ENCODE results near the gene DAAM2. TPM values are rescaled to one million over a fixed set of nuclear protein-coding genes. Genes with fewer than 3 reads are reported as not detected.

DAAM2 gene
- polyA plus RNA-seq, 4 donors: 0.89 to 12.9 (median 7.6) TPM

GRCh38 chr6:39914239-39914638 is 122.1 kb downstream of the DAAM2 start:
- Histone ChIP-seq H3K27ac (ENCODE audit: low read depth in 1 of 3, low read length in 2 of 3) (no peak overlapping the region), H3K4me1 (ENCODE audit: control insufficient read depth in 3 of 3, insufficient read depth in 2 of 3, low read depth in 1 of 3, low read length in 2 of 3) (peaks cover 0 to 2% (median 2%) of the 10 kb centered on the region in 3 donors), H3K36me3 (ENCODE audit: control insufficient read depth in 3 of 3, insufficient read depth in 2 of 3, low read depth in 1 of 3, low read length in 3 of 3) (peaks cover 0 to 58% (median 19%) of the 10 kb centered on the region in 3 donors), H3K4me3 (ENCODE audit: low read depth in 1 of 3, low read length in 3 of 3) (no peak overlapping the region), H3K27me3 (ENCODE audit: control insufficient read depth in 3 of 3, insufficient read depth in 3 of 3, low read length in 3 of 3) (no peaks in the 10 kb centered on the region), H3K9me3 (ENCODE audit: control insufficient read depth in 2 of 2, insufficient read depth in 1 of 2, low read depth in 1 of 2, low read length in 1 of 2) (no peaks in the 10 kb centered on the region)
- FAIRE-seq: no peak
- 74 to 95% (median 92%) methylated on average over 3 of the region's 3 CpGs for WGBS, 3 donors
- no peak for DNase-seq

DNA sequence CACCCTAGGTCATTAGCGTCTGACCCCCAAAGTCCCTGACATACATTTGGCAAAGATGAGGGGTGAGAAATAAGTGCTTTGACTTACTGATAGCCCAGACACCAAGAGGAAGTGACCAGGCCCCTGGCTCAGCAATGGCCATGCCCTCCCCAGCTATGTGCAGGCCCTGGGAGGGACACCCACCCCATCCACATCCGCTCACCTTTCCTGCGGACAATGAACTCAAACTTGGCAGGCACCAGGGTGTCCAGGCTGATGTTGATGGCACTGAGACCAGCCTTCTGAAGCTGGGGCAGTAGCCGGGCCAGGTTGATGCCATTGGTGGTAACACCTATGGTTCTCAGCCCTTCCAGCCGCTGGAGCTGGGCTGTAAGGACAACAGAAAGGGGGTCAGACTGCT is 123.7 kb downstream of the DAAM2 start:
- no peak for FAIRE-seq
- H3K4me3 ChIP-seq (ENCODE audit: low read depth in 1 of 3, low read length in 3 of 3): no peak overlapping the region
- no peak overlapping the region for H3K27ac ChIP-seq (ENCODE audit: low read depth in 1 of 3, low read length in 2 of 3)
- H3K9me3 ChIP-seq (ENCODE audit: control insufficient read depth in 2 of 2, insufficient read depth in 1 of 2, low read depth in 1 of 2, low read length in 1 of 2): no peaks in the 10 kb centered on the region
- WGBS, 3 donors: 90 to 97% (median 96%) methylated on average over 5 of the region's 5 CpGs
- no peaks in the 10 kb centered on the region for H3K27me3 ChIP-seq (ENCODE audit: control insufficient read depth in 3 of 3, insufficient read depth in 3 of 3, low read length in 3 of 3)
- H3K36me3 ChIP-seq (ENCODE audit: control insufficient read depth in 3 of 3, insufficient read depth in 2 of 3, low read depth in 1 of 3, low read length in 3 of 3): peaks cover 0 to 50% (median 19%) of the 10 kb centered on the region in 3 donors
- H3K4me1 ChIP-seq (ENCODE audit: control insufficient read depth in 3 of 3, insufficient read depth in 2 of 3, low read depth in 1 of 3, low read length in 2 of 3): peaks cover 0 to 2% (median 2%) of the 10 kb centered on the region in 3 donors
- DNase-seq: no peak

- FAIRE-seq: no peak
- H3K36me3 ChIP-seq (ENCODE audit: control insufficient read depth in 3 of 3, insufficient read depth in 2 of 3, low read depth in 1 of 3, low read length in 3 of 3): peaks cover 0 to 46% (median 19%) of the 10 kb centered on the region in 3 donors
- 74 to 78% (median 75%) methylated on average over 4 of the region's 4 CpGs for WGBS, 3 donors
- H3K27me3 ChIP-seq (ENCODE audit: control insufficient read depth in 3 of 3, insufficient read depth in 3 of 3, low read length in 3 of 3): no peaks in the 10 kb centered on the region
- H3K4me1 ChIP-seq (ENCODE audit: control insufficient read depth in 3 of 3, insufficient read depth in 2 of 3, low read depth in 1 of 3, low read length in 2 of 3): peaks cover 0 to 2% (median 2%) of the 10 kb centered on the region in 3 donors
- H3K9me3 ChIP-seq (ENCODE audit: control insufficient read depth in 2 of 2, insufficient read depth in 1 of 2, low read depth in 1 of 2, low read length in 1 of 2): no peaks in the 10 kb centered on the region
- DNase-seq: no peak
- no peak overlapping the region for H3K4me3 ChIP-seq (ENCODE audit: low read depth in 1 of 3, low read length in 3 of 3)
- H3K27ac ChIP-seq (ENCODE audit: low read depth in 1 of 3, low read length in 2 of 3): no peak overlapping the region
These were observed 125.2 kb downstream of the DAAM2 start for GRCh38 chr6:39917329-39917728.

GRCh38 chr6:39917981-39918380 is 125.8 kb downstream of the DAAM2 start:
- no peak overlapping the region for H3K4me3 ChIP-seq (ENCODE audit: low read depth in 1 of 3, low read length in 3 of 3)
- H3K9me3 ChIP-seq (ENCODE audit: control insufficient read depth in 2 of 2, insufficient read depth in 1 of 2, low read depth in 1 of 2, low read length in 1 of 2): no peaks in the 10 kb centered on the region
- 30 to 62% (median 39%) methylated on average over 3 of the region's 3 CpGs for WGBS, 3 donors
- no peak overlapping the region for H3K27ac ChIP-seq (ENCODE audit: low read depth in 1 of 3, low read length in 2 of 3)
- peaks cover 0 to 4% (median 2%) of the 10 kb centered on the region in 3 donors for H3K4me1 ChIP-seq (ENCODE audit: control insufficient read depth in 3 of 3, insufficient read depth in 2 of 3, low read depth in 1 of 3, low read length in 2 of 3)
- DNase-seq (no peak), FAIRE-seq (no peak)
- no peaks in the 10 kb centered on the region for H3K27me3 ChIP-seq (ENCODE audit: control insufficient read depth in 3 of 3, insufficient read depth in 3 of 3, low read length in 3 of 3)
- peaks cover 0 to 46% (median 16%) of the 10 kb centered on the region in 3 donors for H3K36me3 ChIP-seq (ENCODE audit: control insufficient read depth in 3 of 3, insufficient read depth in 2 of 3, low read depth in 1 of 3, low read length in 3 of 3)

GRCh38 chr6:39918831-39919230 is 126.7 kb downstream of the DAAM2 start:
- peaks cover 0 to 47% (median 12%) of the 10 kb centered on the region in 3 donors for H3K36me3 ChIP-seq (ENCODE audit: control insufficient read depth in 3 of 3, insufficient read depth in 2 of 3, low read depth in 1 of 3, low read length in 3 of 3)
- H3K4me1 ChIP-seq (ENCODE audit: control insufficient read depth in 3 of 3, insufficient read depth in 2 of 3, low read depth in 1 of 3, low read length in 2 of 3): peaks cover 4 to 9% (median 8%) of the 10 kb centered on the region in 3 donors
- no peaks in the 10 kb centered on the region for H3K27me3 ChIP-seq (ENCODE audit: control insufficient read depth in 3 of 3, insufficient read depth in 3 of 3, low read length in 3 of 3)
- no peak for DNase-seq
- H3K9me3 ChIP-seq (ENCODE audit: control insufficient read depth in 2 of 2, insufficient read depth in 1 of 2, low read depth in 1 of 2, low read length in 1 of 2): no peaks in the 10 kb centered on the region
- H3K27ac ChIP-seq (ENCODE audit: low read depth in 1 of 3, low read length in 2 of 3): no peak overlapping the region
- 79 to 87% (median 84%) methylated on average over 5 of the region's 5 CpGs for WGBS, 3 donors
- H3K4me3 ChIP-seq (ENCODE audit: low read depth in 1 of 3, low read length in 3 of 3): no peak overlapping the region
- FAIRE-seq: no peak

DNA sequence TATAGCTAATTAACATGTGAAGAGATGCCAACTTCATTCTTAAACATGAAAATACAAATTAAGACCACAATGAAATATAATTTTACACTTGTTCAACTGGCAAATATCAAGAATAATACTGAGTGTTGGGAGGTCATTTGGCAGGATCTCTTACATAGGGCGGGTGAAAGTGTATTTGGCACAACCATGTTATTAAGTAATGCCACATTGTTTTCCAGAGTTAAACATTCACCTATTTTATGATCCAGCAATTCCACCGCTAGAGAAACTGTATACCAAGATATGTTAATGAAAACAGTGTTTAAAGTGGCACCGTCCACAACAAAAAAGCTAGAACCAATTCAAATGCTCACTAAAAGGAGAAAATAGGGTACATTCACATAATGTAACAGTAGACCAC is 128.0 kb downstream of the DAAM2 start:
- 21 to 55% (median 38%) methylated on average over 3 of the region's 3 CpGs for WGBS, 3 donors
- FAIRE-seq (peak; percentile 82), DNase-seq (peak; percentile 69 to 86)
- H3K27ac ChIP-seq (ENCODE audit: low read depth in 1 of 3, low read length in 2 of 3): no peak overlapping the region
- H3K9me3 ChIP-seq (ENCODE audit: control insufficient read depth in 2 of 2, insufficient read depth in 1 of 2, low read depth in 1 of 2, low read length in 1 of 2): no peaks in the 10 kb centered on the region
- H3K4me3 ChIP-seq (ENCODE audit: low read depth in 1 of 3, low read length in 3 of 3): no peak overlapping the region
- H3K4me1 ChIP-seq (ENCODE audit: control insufficient read depth in 3 of 3, insufficient read depth in 2 of 3, low read depth in 1 of 3, low read length in 2 of 3): peaks cover 7 to 15% (median 9%) of the 10 kb centered on the region in 3 donors
- H3K36me3 ChIP-seq (ENCODE audit: control insufficient read depth in 3 of 3, insufficient read depth in 2 of 3, low read depth in 1 of 3, low read length in 3 of 3): peaks cover under 1 to 47% (median 11%) of the 10 kb centered on the region in 3 donors
- H3K27me3 ChIP-seq (ENCODE audit: control insufficient read depth in 3 of 3, insufficient read depth in 3 of 3, low read length in 3 of 3): no peaks in the 10 kb centered on the region

GRCh38 chr6:39922821-39923220 is 130.6 kb downstream of the DAAM2 start:
- H3K27me3 ChIP-seq (ENCODE audit: control insufficient read depth in 3 of 3, insufficient read depth in 3 of 3, low read length in 3 of 3): no peaks in the 10 kb centered on the region
- FAIRE-seq (no peak), DNase-seq (no peak)
- H3K36me3 ChIP-seq (ENCODE audit: control insufficient read depth in 3 of 3, insufficient read depth in 2 of 3, low read depth in 1 of 3, low read length in 3 of 3): peaks cover 2 to 43% (median 5%) of the 10 kb centered on the region in 3 donors
- H3K4me1 ChIP-seq (ENCODE audit: control insufficient read depth in 3 of 3, insufficient read depth in 2 of 3, low read depth in 1 of 3, low read length in 2 of 3): peaks cover 7 to 15% (median 13%) of the 10 kb centered on the region in 3 donors
- no peak overlapping the region for H3K27ac ChIP-seq (ENCODE audit: low read depth in 1 of 3, low read length in 2 of 3)
- H3K9me3 ChIP-seq (ENCODE audit: control insufficient read depth in 2 of 2, insufficient read depth in 1 of 2, low read depth in 1 of 2, low read length in 1 of 2): no peaks in the 10 kb centered on the region
- 84 to 92% (median 86%) methylated on average over 5 of the region's 5 CpGs for WGBS, 3 donors
- no peak overlapping the region for H3K4me3 ChIP-seq (ENCODE audit: low read depth in 1 of 3, low read length in 3 of 3)

GRCh38 chr6:39923394-39923793 is 131.2 kb downstream of the DAAM2 start:
- Histone ChIP-seq H3K4me3 (ENCODE audit: low read depth in 1 of 3, low read length in 3 of 3) (no peak overlapping the region), H3K9me3 (ENCODE audit: control insufficient read depth in 2 of 2, insufficient read depth in 1 of 2, low read depth in 1 of 2, low read length in 1 of 2) (no peaks in the 10 kb centered on the region), H3K27ac (ENCODE audit: low read depth in 1 of 3, low read length in 2 of 3) (peak overlapping the region in 1 of 3 donors; percentile 46), H3K36me3 (ENCODE audit: control insufficient read depth in 3 of 3, insufficient read depth in 2 of 3, low read depth in 1 of 3, low read length in 3 of 3) (peaks cover 0 to 43% (median 5%) of the 10 kb centered on the region in 3 donors), H3K4me1 (ENCODE audit: control insufficient read depth in 3 of 3, insufficient read depth in 2 of 3, low read depth in 1 of 3, low read length in 2 of 3) (peaks cover 7 to 15% (median 11%) of the 10 kb centered on the region in 3 donors), H3K27me3 (ENCODE audit: control insufficient read depth in 3 of 3, insufficient read depth in 3 of 3, low read length in 3 of 3) (no peaks in the 10 kb centered on the region)
- DNase-seq (no peak), FAIRE-seq (no peak)
- WGBS, 3 donors: 50 to 55% (median 51%) methylated on average over 4 to 5 of the region's 5 CpGs

GRCh38 chr6:39923861-39924260 is 131.7 kb downstream of the DAAM2 start:
- Histone ChIP-seq H3K27me3 (ENCODE audit: control insufficient read depth in 3 of 3, insufficient read depth in 3 of 3, low read length in 3 of 3) (no peaks in the 10 kb centered on the region), H3K4me1 (ENCODE audit: control insufficient read depth in 3 of 3, insufficient read depth in 2 of 3, low read depth in 1 of 3, low read length in 2 of 3) (peaks cover 7 to 15% (median 11%) of the 10 kb centered on the region in 3 donors), H3K9me3 (ENCODE audit: control insufficient read depth in 2 of 2, insufficient read depth in 1 of 2, low read depth in 1 of 2, low read length in 1 of 2) (no peaks in the 10 kb centered on the region), H3K36me3 (ENCODE audit: control insufficient read depth in 3 of 3, insufficient read depth in 2 of 3, low read depth in 1 of 3, low read length in 3 of 3) (peaks cover 0 to 43% (median 5%) of the 10 kb centered on the region in 3 donors), H3K27ac (ENCODE audit: low read depth in 1 of 3, low read length in 2 of 3) (peak overlapping the region in 2 of 3 donors; percentile 33 to 46), H3K4me3 (ENCODE audit: low read depth in 1 of 3, low read length in 3 of 3) (no peak overlapping the region)
- 39 to 47% (median 40%) methylated on average over 6 of the region's 6 CpGs for WGBS, 3 donors
- DNase-seq: peak; percentile 62 to 82
- FAIRE-seq: no peak
